ENCODE results near the gene SOAT1.

The SOAT1 gene

GRCh38 chr1:179321533-179322216 lies 28.1 kb downstream of the SOAT1 start:
- Histone ChIP-seq H3F3A (ENCODE audit: control insufficient read depth, insufficient read depth) (no peaks in the 10 kb centered on the region), H3K79me2 (ENCODE audit: control insufficient read depth, low read length) (peaks cover 13% of the 10 kb centered on the region), H3K9me3 (ENCODE audit: control insufficient read depth, insufficient read depth, low read length) (no peaks in the 10 kb centered on the region), H3K4me1 (ENCODE audit: control insufficient read depth, low read length) (peaks cover 12% of the 10 kb centered on the region), H3K9me2 (replicated peaks; ENCODE audit: control insufficient read depth, low read length) (no peaks in the 10 kb centered on the region), H3K27me3 (ENCODE audit: control insufficient read depth, low read length) (no peaks in the 10 kb centered on the region), H3K4me2 (ENCODE audit: low read length) (no peak overlapping the region), H3K36me3 (ENCODE audit: control insufficient read depth, low read length) (peaks cover 17% of the 10 kb centered on the region), H3K4me3 (ENCODE audit: low read length) (no peak overlapping the region), H4K20me1 (ENCODE audit: control insufficient read depth, insufficient read depth, low read depth, low read length) (no peaks in the 10 kb centered on the region), H3K27ac (ENCODE audit: low read depth, low read length) (no peak overlapping the region)
- TF ChIP-seq CTCF (IDR thresholded peaks at IDR 0.05; ENCODE audit: low read depth, low read length, poor library complexity, severe bottlenecking) (no peak), EZH2phosphoT487 (IDR thresholded peaks at IDR 0.05; ENCODE audit: borderline replicate concordance, low read length) (no peak)

DNA sequence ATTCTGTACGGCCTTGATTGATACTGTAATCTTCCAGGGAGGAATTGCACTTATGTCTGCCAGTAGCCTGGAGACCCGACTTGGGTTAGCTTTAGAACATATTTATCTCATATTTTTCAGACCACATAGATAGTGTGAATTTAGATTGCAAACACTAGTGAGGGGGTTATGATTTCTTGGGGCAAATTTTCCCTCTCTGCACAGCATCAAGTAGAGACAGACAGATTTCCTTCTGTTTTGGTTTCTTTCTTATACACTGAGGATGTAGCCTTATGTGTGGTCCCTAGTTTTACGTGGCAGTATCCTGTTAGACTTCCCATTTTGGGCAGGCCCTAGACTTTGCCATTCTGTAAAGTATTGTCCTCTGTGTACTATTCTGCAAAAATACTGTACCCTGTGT lies 29.0 kb downstream of the SOAT1 start:
- H3K27ac ChIP-seq (ENCODE audit: low read depth, low read length): no peak overlapping the region
- no peak overlapping the region for H3K4me2 ChIP-seq (ENCODE audit: low read length)
- no peak for TF ChIP-seq CTCF (IDR thresholded peaks at IDR 0.05; ENCODE audit: low read depth, low read length, poor library complexity, severe bottlenecking)

GRCh38 chr1:179323436-179323835 lies 29.8 kb downstream of the SOAT1 start:
- Histone ChIP-seq H3K4me1 (ENCODE audit: control insufficient read depth, low read length) (peaks cover 6% of the 10 kb centered on the region), H3K4me2 (ENCODE audit: low read length) (no peak overlapping the region), H3K4me3 (ENCODE audit: low read length) (no peak overlapping the region), H3K9me3 (ENCODE audit: control insufficient read depth, insufficient read depth, low read length) (no peaks in the 10 kb centered on the region), H3K27me3 (ENCODE audit: control insufficient read depth, low read length) (no peaks in the 10 kb centered on the region), H3F3A (ENCODE audit: control insufficient read depth, insufficient read depth) (no peaks in the 10 kb centered on the region), H4K20me1 (ENCODE audit: control insufficient read depth, insufficient read depth, low read depth, low read length) (no peaks in the 10 kb centered on the region), H3K79me2 (ENCODE audit: control insufficient read depth, low read length) (peaks cover 7% of the 10 kb centered on the region), H3K27ac (ENCODE audit: low read depth, low read length) (no peak overlapping the region), H3K36me3 (ENCODE audit: control insufficient read depth, low read length) (peaks cover 19% of the 10 kb centered on the region), H3K9me2 (replicated peaks; ENCODE audit: control insufficient read depth, low read length) (no peaks in the 10 kb centered on the region)
- TF ChIP-seq EZH2phosphoT487 (IDR thresholded peaks at IDR 0.05; ENCODE audit: borderline replicate concordance, low read length): no peak
- TF ChIP-seq CTCF (IDR thresholded peaks at IDR 0.05; ENCODE audit: low read depth, low read length, poor library complexity, severe bottlenecking): no peak

More for the DNA sequence above, 29.0 kb downstream of the SOAT1 start:
- H3K9me2 ChIP-seq (replicated peaks; ENCODE audit: control insufficient read depth, low read length): no peaks in the 10 kb centered on the region
- H3K4me3 ChIP-seq (ENCODE audit: low read length): no peak overlapping the region
- no peaks in the 10 kb centered on the region for H3K9me3 ChIP-seq (ENCODE audit: control insufficient read depth, insufficient read depth, low read length)
- H3K36me3 ChIP-seq (ENCODE audit: control insufficient read depth, low read length): peaks cover 19% of the 10 kb centered on the region
- H3K27me3 ChIP-seq (ENCODE audit: control insufficient read depth, low read length): no peaks in the 10 kb centered on the region
- H3K4me1 ChIP-seq (ENCODE audit: control insufficient read depth, low read length): peaks cover 12% of the 10 kb centered on the region
- peaks cover 13% of the 10 kb centered on the region for H3K79me2 ChIP-seq (ENCODE audit: control insufficient read depth, low read length)
- H4K20me1 ChIP-seq (ENCODE audit: control insufficient read depth, insufficient read depth, low read depth, low read length): no peaks in the 10 kb centered on the region
- H3F3A ChIP-seq (ENCODE audit: control insufficient read depth, insufficient read depth): no peaks in the 10 kb centered on the region
